ENCODE measurements around the gene NUMA1. TPM values are rescaled to one million over a fixed set of nuclear protein-coding genes. Genes with fewer than 3 reads are reported as not detected.

NUMA1 gene
- total RNA-seq, 1 donor from 2014 or later, result 112 TPM

GRCh38 chr11:72075109-72075508 lies 5.2 kb downstream of the NUMA1 start:
- Mint-ChIP-seq H3K36me3 (ENCODE audit: low read depth) (no peaks in the 10 kb centered on the region), H3K4me3 (ENCODE audit: unreplicated experiment) (no peak overlapping the region), H3K27me3 (ENCODE audit: low read depth) (no peaks in the 10 kb centered on the region), H3K9me3 (ENCODE audit: low read depth) (no peaks in the 10 kb centered on the region), H3K27ac (ENCODE audit: unreplicated experiment) (no peak overlapping the region), H3K4me1 (ENCODE audit: low read depth) (peaks cover 49% of the 10 kb centered on the region)
- TF ChIP-seq CTCF (IDR thresholded peaks at IDR 0.05), result peak; percentile 26
- no peak for DNase-seq (ENCODE audit: low spot score)

- Mint-ChIP-seq H3K4me3 (ENCODE audit: unreplicated experiment) (peak overlapping the region; percentile 1), H3K27me3 (ENCODE audit: low read depth) (no peaks in the 10 kb centered on the region), H3K27ac (ENCODE audit: unreplicated experiment) (peak overlapping the region; percentile 93), H3K36me3 (ENCODE audit: low read depth) (peaks cover 1% of the 10 kb centered on the region), H3K4me1 (ENCODE audit: low read depth) (peaks cover 47% of the 10 kb centered on the region), H3K9me3 (ENCODE audit: low read depth) (no peaks in the 10 kb centered on the region)
- no peak for TF ChIP-seq CTCF (IDR thresholded peaks at IDR 0.05)
- no peak for DNase-seq (ENCODE audit: low spot score)
These were observed 8.0 kb downstream of the NUMA1 start for GRCh38 chr11:72072348-72072747.

- Mint-ChIP-seq H3K4me3 (ENCODE audit: unreplicated experiment) (no peak overlapping the region), H3K36me3 (ENCODE audit: low read depth) (peaks cover 1% of the 10 kb centered on the region), H3K27me3 (ENCODE audit: low read depth) (no peaks in the 10 kb centered on the region), H3K9me3 (ENCODE audit: low read depth) (no peaks in the 10 kb centered on the region), H3K4me1 (ENCODE audit: low read depth) (peaks cover 47% of the 10 kb centered on the region), H3K27ac (ENCODE audit: unreplicated experiment) (peak overlapping the region; percentile 91)
- no peak for DNase-seq (ENCODE audit: low spot score)
- TF ChIP-seq CTCF (IDR thresholded peaks at IDR 0.05), result no peak
These were observed 9.9 kb downstream of the NUMA1 start for GRCh38 chr11:72070491-72070890.

GRCh38 chr11:72069787-72070251 lies 10.5 kb downstream of the NUMA1 start:
- no peak for DNase-seq (ENCODE audit: low spot score)
- Mint-ChIP-seq H3K4me1 (ENCODE audit: low read depth) (peaks cover 47% of the 10 kb centered on the region), H3K27me3 (ENCODE audit: low read depth) (no peaks in the 10 kb centered on the region), H3K27ac (ENCODE audit: unreplicated experiment) (peak overlapping the region; percentile 91), H3K9me3 (ENCODE audit: low read depth) (no peaks in the 10 kb centered on the region), H3K36me3 (ENCODE audit: low read depth) (peaks cover 1% of the 10 kb centered on the region), H3K4me3 (ENCODE audit: unreplicated experiment) (no peak overlapping the region)
- no peak for TF ChIP-seq CTCF (IDR thresholded peaks at IDR 0.05)

GRCh38 chr11:72069200-72069599 lies 11.1 kb downstream of the NUMA1 start:
- no peak for TF ChIP-seq CTCF (IDR thresholded peaks at IDR 0.05)
- Mint-ChIP-seq H3K4me1 (ENCODE audit: low read depth) (peaks cover 47% of the 10 kb centered on the region), H3K4me3 (ENCODE audit: unreplicated experiment) (no peak overlapping the region), H3K36me3 (ENCODE audit: low read depth) (peaks cover 1% of the 10 kb centered on the region), H3K27ac (ENCODE audit: unreplicated experiment) (peak overlapping the region; percentile 91), H3K27me3 (ENCODE audit: low read depth) (no peaks in the 10 kb centered on the region), H3K9me3 (ENCODE audit: low read depth) (no peaks in the 10 kb centered on the region)
- no peak for DNase-seq (ENCODE audit: low spot score)
